Prostate gland (tissue), 2 donors: ENCODE results near the gene NRSN2. TPM values are rescaled to one million over a fixed set of nuclear protein-coding genes. Genes with fewer than 3 reads are reported as not detected.
"Not testable (repeated sequence)": the region's sequence is repeated elsewhere in the genome, so short reads cannot be mapped to it uniquely, and the experiment has no call there.

ENCODE experiments used
- DNase-seq: peaks from one replicate; pipeline ENCODE4 v3.0.0-alpha.2; 2019; ENCODE audit warnings: low spot score
- H3K27ac ChIP-seq, 2 donors: fragments of 200-600 bp; sonication (generic); 2 replicates each; pipeline ENCODE4 v1.5.1; 2017 to 2019
- H3K27me3 ChIP-seq: fragments of 200-600 bp; sonication (generic); replicated peaks from 2 replicates; pipeline ENCODE4 v1.5.1; 2019; ENCODE audit not compliant: insufficient read depth
- H3K36me3 ChIP-seq, 2 donors: fragments of 200-600 bp; sonication (generic); 1 replicate in 1 of 2; 2 replicates in 1 of 2; pipeline versions ENCODE4 v1.5.1 to v1.8.1; 2017 to 2019
- H3K4me1 ChIP-seq: fragments of 200-600 bp; sonication (generic); replicated peaks from 2 replicates; pipeline ENCODE4 v1.5.1; 2019
- H3K4me3 ChIP-seq, 2 donors: fragments of 200-600 bp; sonication (generic); 2 replicates each; pipeline ENCODE4 v1.5.1; 2017 to 2019
- H3K9me3 ChIP-seq: fragments of 200-600 bp; sonication (generic); 2 replicates; pipeline ENCODE4 v1.5.1; 2017
- POLR2A ChIP-seq: fragments of 450-650 bp; IDR thresholded peaks from one replicate; pipeline ENCODE4 v1.6.1; 2016; ENCODE audit warnings: antibody characterized with exemption, mild to moderate bottlenecking
- POLR2AphosphoS5 ChIP-seq: sonication (generic); formaldehyde crosslinking; IDR thresholded peaks from one replicate; pipeline ENCODE4 v1.6.1; 2017; ENCODE audit warnings: antibody characterized with exemption
- WGBS: methylation state at CpG from one replicate; pipeline ENCODE4 v1.1.5; 2018; 5-methylcytosine and 5-hydroxymethylcytosine counted together
- intact Hi-C: fragments of 100-400 bp; cut with DNase I; formaldehyde crosslinking; loops from one replicate; pipeline ENCODE4 v1.14.2; 2022
- total RNA-seq, 2 donors: library from RNA; depleted of rRNA; stranded (reverse); fragments of >200 nt; gene quantifications; one replicate each; pipeline ENCODE4 v1.1.0, GENCODE V29; 2016
- TF ChIP-seq, protein P1 (sequence below), 4 experiments: fragments of 200-600 bp in 2 of 4; fragments of 450-650 bp in 2 of 4; sonication (generic) in 2 of 4; IDR thresholded peaks; 1 replicate in 3 of 4; 2 replicates in 1 of 4; pipeline ENCODE4 v1.5.1; 2016 to 2019; ENCODE audit warnings: antibody characterized with exemption in 4 of 4, mild to moderate bottlenecking in 2 of 4, moderate library complexity in 2 of 4

NRSN2 gene
- total RNA-seq, 2 donors from 2014 or later, result 26.3 to 48.3 TPM

GRCh38 chr20:334578-334977 is 12.3 kb upstream of the NRSN2 start:
- H3K36me3 ChIP-seq, result no peaks in the 10 kb centered on the region
- DNase-seq, result no peak
- H3K9me3 ChIP-seq, result no peaks in the 10 kb centered on the region
- H3K27me3 ChIP-seq, result no peaks in the 10 kb centered on the region
- no peak overlapping the region for H3K4me3 ChIP-seq
- intact Hi-C loops, result no loop called here
- 95% methylated on average over 8 of the region's 8 CpGs for WGBS
- no peak overlapping the region for H3K27ac ChIP-seq
- H3K4me1 ChIP-seq, result no peaks in the 10 kb centered on the region
- no peak for TF ChIP-seq POLR2A
- no peak for TF ChIP-seq POLR2AphosphoS5
- TF ChIP-seq, protein P1, sequence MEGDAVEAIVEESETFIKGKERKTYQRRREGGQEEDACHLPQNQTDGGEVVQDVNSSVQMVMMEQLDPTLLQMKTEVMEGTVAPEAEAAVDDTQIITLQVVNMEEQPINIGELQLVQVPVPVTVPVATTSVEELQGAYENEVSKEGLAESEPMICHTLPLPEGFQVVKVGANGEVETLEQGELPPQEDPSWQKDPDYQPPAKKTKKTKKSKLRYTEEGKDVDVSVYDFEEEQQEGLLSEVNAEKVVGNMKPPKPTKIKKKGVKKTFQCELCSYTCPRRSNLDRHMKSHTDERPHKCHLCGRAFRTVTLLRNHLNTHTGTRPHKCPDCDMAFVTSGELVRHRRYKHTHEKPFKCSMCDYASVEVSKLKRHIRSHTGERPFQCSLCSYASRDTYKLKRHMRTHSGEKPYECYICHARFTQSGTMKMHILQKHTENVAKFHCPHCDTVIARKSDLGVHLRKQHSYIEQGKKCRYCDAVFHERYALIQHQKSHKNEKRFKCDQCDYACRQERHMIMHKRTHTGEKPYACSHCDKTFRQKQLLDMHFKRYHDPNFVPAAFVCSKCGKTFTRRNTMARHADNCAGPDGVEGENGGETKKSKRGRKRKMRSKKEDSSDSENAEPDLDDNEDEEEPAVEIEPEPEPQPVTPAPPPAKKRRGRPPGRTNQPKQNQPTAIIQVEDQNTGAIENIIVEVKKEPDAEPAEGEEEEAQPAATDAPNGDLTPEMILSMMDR (IDR thresholded peaks at IDR 0.05), result no peak

- H3K27me3 ChIP-seq, DNase-seq, H3K4me3 ChIP-seq, H3K27ac ChIP-seq, H3K36me3 ChIP-seq, H3K9me3 ChIP-seq, intact Hi-C loops, H3K4me1 ChIP-seq: not testable (repeated sequence)
- 100% methylated on average over 1 of the region's 1 CpG for WGBS
These were observed 10.9 kb upstream of the NRSN2 start for GRCh38 chr20:336040-336439.

GRCh38 chr20:341682-342081 is 5.2 kb upstream of the NRSN2 start:
- no peak for TF ChIP-seq POLR2A
- TF ChIP-seq, protein P1 (IDR thresholded peaks at IDR 0.05), result no peak
- no peak for TF ChIP-seq POLR2AphosphoS5
- Histone ChIP-seq H3K9me3 (no peaks in the 10 kb centered on the region), H3K4me1 (peaks cover 9% of the 10 kb centered on the region), H3K4me3 (no peak overlapping the region), H3K27ac (no peak overlapping the region), H3K27me3 (no peaks in the 10 kb centered on the region), H3K36me3 (no peaks in the 10 kb centered on the region)
- intact Hi-C loops, result no loop called here
- DNase-seq, result no peak
- WGBS, result 54% methylated on average over 2 of the region's 2 CpGs

GRCh38 chr20:343107-343506 is 3.8 kb upstream of the NRSN2 start:
- Histone ChIP-seq H3K4me3 (no peak overlapping the region), H3K27ac (no peak overlapping the region), H3K27me3 (no peaks in the 10 kb centered on the region), H3K36me3 (no peaks in the 10 kb centered on the region), H3K4me1 (peaks cover 9% of the 10 kb centered on the region), H3K9me3 (no peaks in the 10 kb centered on the region)
- intact Hi-C loops, result no loop called here
- DNase-seq, result no peak
- TF ChIP-seq, protein P1 (IDR thresholded peaks at IDR 0.05), result no peak
- no peak for TF ChIP-seq POLR2AphosphoS5
- no peak for TF ChIP-seq POLR2A

DNA sequence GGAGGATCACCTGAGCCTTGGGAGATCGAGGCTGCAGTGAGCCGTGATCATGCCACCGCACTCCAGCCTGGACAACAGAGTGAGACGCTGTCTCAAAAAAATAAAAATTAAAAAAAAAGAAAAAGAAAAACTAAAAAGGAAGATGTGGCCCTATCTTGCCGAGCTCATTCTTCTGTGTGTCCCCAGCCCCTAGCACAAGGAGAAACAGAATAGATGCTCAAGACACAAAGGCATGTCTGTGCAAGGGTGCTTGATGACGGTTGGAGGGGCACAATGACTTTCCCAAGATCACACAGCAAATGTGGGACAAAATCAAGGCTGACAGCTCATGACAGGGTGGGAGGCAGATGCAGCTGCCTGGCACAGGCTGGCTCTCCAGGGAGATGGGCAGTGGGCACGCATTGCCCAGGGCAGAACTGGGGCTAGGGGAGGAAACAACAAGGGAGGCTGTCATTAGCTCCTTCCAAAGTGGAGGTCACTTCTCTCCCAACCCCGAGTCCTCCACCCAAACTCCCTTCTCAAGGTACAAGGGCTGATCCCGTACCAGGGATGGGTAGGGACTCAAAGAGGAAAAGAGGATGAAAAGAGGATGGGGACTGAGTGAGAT is 775 bp upstream of the NRSN2 start:
- intact Hi-C loops, result no loop called here
- Histone ChIP-seq H3K27ac (peak overlapping the region; percentile 94 to 97), H3K4me3 (peak overlapping the region; percentile 57 to 62), H3K36me3 (no peaks in the 10 kb centered on the region), H3K27me3 (no peaks in the 10 kb centered on the region), H3K4me1 (peaks cover 9% of the 10 kb centered on the region), H3K9me3 (no peaks in the 10 kb centered on the region)
- WGBS, result 70% methylated on average over 9 of the region's 9 CpGs
- TF ChIP-seq POLR2A (no peak), POLR2AphosphoS5 (no peak)
- TF ChIP-seq, protein P1 (IDR thresholded peaks at IDR 0.05), result no peak
- no peak for DNase-seq
